ENCODE measurements around the gene ZFYVE21.
"Not testable (repeated sequence)": the region's sequence is repeated elsewhere in the genome, so short reads cannot be mapped to it uniquely, and the experiment has no call there.

ZFYVE21 gene

DNA sequence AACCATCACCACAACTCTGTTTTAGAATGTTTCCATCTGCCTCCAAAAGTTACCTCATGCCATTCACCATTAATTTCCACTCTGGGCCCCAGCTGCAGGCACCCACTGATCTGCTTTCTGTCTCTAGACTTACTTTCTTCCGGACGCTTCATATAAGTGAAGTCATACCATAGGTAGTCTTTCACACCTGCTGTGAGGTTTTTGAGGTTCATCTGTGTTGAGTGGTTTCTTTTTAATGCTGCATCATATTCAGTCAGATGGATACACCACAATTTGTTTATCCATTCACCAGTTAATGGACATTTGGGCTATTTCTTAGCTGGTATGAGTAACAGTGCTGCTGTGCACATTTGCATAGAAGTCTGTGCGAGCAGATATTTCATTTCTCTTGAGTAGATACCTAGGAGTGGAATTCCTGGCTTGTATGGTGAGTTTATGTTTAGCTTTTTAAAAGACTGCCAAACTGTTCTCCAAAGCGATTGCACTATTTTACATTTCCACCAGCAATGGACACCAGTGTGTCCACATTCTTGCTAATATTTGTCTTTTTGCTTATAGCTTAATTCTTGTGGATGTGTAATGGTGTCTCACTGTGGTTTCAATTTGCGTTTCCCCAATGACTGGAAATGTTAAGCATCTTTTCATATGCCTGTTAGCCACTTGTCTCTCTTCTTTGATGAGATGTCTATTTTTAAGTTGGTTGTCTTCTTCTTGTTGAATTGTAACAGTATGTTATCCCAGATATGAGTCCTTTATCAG is 48.3 kb downstream of the ZFYVE21 start:
- DNase-seq (ENCODE audit: low spot score), result no peak

- DNase-seq (ENCODE audit: low spot score), result no peak
These were observed 49.9 kb downstream of the ZFYVE21 start for GRCh38 chr14:103765526-103765925.

- DNase-seq (ENCODE audit: low spot score), result no peak
These were observed 51.8 kb downstream of the ZFYVE21 start for GRCh38 chr14:103767336-103767894.

DNA sequence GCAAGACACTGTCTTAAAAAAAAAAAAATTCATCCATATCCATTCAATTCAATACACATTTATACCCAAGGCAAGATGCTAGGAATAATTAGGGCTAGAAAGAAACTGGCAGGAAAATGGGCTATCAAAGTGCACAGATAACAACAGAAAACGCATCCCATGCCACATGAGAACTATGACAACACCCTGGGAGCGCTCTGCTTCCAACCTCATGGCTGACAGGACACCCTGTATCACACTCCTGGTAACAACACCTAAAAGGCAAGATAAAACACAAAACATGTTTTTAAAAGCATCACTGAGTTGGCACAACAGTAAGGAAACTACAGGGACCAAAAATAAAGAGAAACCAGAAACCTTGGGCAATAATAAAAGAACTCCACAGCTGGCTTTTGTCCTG is 54.9 kb downstream of the ZFYVE21 start:
- DNase-seq (ENCODE audit: low spot score), result no peak

DNA sequence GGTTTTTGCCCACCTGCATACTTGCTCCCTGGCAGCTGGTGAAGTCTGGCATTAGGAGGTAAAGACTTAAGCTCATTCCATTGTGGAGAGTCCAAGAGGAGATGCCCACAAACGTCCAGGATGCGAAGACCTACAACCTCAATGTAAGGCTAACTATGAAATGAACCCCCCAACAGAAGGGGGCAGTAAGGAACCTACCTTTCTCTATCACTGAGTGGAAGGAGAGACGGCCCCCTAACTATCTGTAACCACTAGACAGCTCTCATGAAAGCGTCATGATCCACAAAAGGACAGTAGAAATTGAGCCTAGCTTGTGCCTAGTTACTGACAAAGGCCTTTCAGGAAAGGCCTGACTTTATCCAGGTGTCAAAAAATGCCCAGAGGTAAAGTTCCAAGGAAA is 55.3 kb downstream of the ZFYVE21 start:
- DNase-seq (ENCODE audit: low spot score), result no peak

GRCh38 chr14:103772078-103772712 is 56.6 kb downstream of the ZFYVE21 start:
- DNase-seq (ENCODE audit: low spot score), result no peak

DNA sequence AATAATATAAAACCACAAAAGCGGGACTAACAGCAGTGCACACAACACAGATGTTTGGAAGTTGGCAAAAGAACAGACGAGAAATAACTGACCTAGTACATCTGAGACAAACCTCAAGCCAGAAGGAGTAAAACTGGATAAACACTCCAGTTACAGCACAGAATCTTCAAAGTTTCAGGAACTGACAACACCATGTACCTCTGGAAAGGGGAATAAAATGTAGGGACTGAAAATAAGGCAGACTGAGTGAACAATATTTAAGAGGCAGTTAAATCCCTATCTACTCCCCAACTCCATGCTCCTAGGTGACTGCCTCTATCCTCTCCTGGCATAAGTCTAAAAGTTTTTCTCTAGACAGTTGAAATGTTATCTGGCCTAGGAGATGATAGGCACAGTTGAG is 57.9 kb downstream of the ZFYVE21 start:
- no peak for DNase-seq (ENCODE audit: low spot score)

DNA sequence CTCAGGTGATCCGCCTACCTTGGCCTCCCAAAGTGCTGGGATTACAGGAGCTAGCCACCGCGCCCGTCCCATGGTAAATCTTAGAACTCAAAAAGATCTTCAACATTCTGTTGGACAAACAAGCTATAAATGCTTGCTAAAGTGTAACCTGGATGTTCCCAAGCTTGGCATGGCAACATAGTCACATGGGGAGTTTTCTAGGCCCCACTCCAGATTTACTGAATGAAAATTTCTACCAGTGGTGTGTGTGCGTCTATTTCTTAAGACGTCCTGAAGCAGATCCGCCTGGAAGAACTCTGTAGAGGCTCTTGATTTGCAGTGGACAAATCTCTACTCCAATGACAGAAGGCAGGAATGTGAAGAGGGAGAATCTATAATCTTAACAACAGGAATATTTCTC is 59.9 kb downstream of the ZFYVE21 start:
- DNase-seq (ENCODE audit: low spot score), result no peak

DNA sequence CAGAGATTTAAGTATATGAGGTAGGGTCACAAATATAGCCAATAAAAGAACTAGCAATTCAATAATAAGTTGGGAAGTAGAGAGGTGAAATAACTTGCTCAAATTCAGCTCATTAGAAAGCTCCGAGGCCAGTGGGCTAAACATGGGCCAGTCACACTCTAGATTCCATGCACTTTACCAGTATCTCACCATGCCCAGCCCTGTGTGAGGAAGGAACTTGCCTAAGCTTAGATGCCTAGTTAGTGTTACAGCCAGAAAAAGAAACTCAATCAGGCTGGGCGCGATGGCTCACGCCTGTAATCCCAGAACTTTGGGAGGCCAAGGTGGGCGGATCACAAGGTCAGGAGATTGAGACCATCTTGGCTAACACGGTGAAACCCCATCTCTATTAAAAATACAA is 60.7 kb downstream of the ZFYVE21 start:
- DNase-seq (ENCODE audit: low spot score), result not testable (repeated sequence)

GRCh38 chr14:103782376-103782775 is 66.8 kb downstream of the ZFYVE21 start:
- DNase-seq (ENCODE audit: low spot score), result no peak

All from hematopoietic multipotent progenitor cell treated with erythropoietin and hydrocortisone succinate and interleukin-3 and kit ligand, for 17 days (in vitro differentiated cells).